Body of pancreas (tissue), 4 donors: ENCODE data around the gene SFTPB. TPM values are rescaled to one million over a fixed set of nuclear protein-coding genes. Genes with fewer than 3 reads are reported as not detected.

Experiments used
- ATAC-seq: fragments of 150-250 bp; one replicate; pipeline ENCODE4 v1.9.1; 2016
- DNase-seq, 4 donors: peaks; one replicate each; pipeline ENCODE4 v3.0.0-alpha.2; 2019
- H3K27ac ChIP-seq, 4 donors: fragments of 200-600 bp; sonication (generic); 1 replicate in 3 of 4; 2 replicates in 1 of 4; pipeline versions ENCODE4 v1.5.1 to v1.6.1; 2016 to 2019; ENCODE audit warnings: mild to moderate bottlenecking in 1 of 4, mixed read lengths in 1 of 4, moderate library complexity in 1 of 4
- H3K27me3 ChIP-seq, 2 donors: fragments of 200-600 bp; sonication (generic); one replicate each; pipeline ENCODE4 v1.6.0; 2016; ENCODE audit warnings: mild to moderate bottlenecking in 1 of 2
- H3K36me3 ChIP-seq, 2 donors: fragments of 200-600 bp; sonication (generic); replicated peaks in 1 of 2; 2 replicates each; pipeline ENCODE4 v1.5.1; 2016; ENCODE audit warnings: low read depth in 2 of 2; ENCODE audit not compliant: insufficient read depth in 1 of 2
- H3K4me1 ChIP-seq: fragments of 200-600 bp; sonication (generic); one replicate; pipeline ENCODE4 v1.6.0; 2016
- H3K4me3 ChIP-seq, 2 donors: fragments of 200-600 bp; sonication (generic); 1 replicate in 1 of 2; 2 replicates in 1 of 2; pipeline ENCODE4 v1.5.1; 2016 to 2019
- H3K9me3 ChIP-seq, 3 donors: fragments of 200-600 bp; sonication (generic); 1 replicate in 2 of 3; 2 replicates in 1 of 3; pipeline ENCODE4 v1.5.1; 2016
- CTCF ChIP-seq, 7 experiments: fragments of 450-650 bp in 4 of 7; fragments of 200-600 bp in 3 of 7; sonication (generic) in 3 of 7; IDR thresholded peaks; one replicate each; pipeline ENCODE4 v1.5.1; 2016 to 2019; ENCODE audit warnings: antibody characterized with exemption in 7 of 7
- POLR2A ChIP-seq, 3 donors: fragments of 450-650 bp; IDR thresholded peaks; one replicate each; pipeline ENCODE4 v1.6.1; 2016; ENCODE audit warnings: antibody characterized with exemption in 3 of 3, mild to moderate bottlenecking in 2 of 3
- WGBS, 2 donors: methylation state at CpG; one replicate each; pipeline ENCODE4 v1.1.5; 2017; 5-methylcytosine and 5-hydroxymethylcytosine counted together
- intact Hi-C: fragments of 100-400 bp; cut with DNase I; formaldehyde crosslinking; loops from one replicate; pipeline ENCODE4 v1.15.1; 2023
- total RNA-seq, 2 donors: library from RNA; depleted of rRNA; stranded (reverse); fragments of >200 nt; gene quantifications; one replicate each; pipeline ENCODE4 v1.1.0, GENCODE V29; 2016

SFTPB gene
- total RNA-seq, 2 donors from 2014 or later, result not detected

DNA sequence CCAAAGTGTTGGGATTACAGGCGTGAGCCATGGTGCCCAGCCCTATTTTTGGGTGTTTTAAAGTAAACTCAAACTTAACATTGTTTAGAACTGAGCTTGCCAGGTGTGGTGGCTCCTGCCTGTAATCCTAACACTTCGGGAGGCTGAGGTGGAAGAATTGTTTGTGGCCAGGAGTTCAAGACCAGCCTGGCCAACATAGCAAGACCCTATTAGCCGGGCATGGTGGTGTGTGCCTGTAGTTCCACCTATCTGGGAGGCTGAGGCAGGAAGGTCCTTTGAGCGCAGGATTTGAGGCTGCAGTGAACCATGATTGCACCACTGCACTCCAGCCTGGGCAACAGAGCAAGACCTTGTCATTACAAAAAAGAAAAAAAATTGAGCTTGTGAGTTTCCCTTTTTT is 17.5 kb downstream of the SFTPB start:
- DNase-seq, result no peak
- WGBS, 2 donors, result 95 to 100% methylated on average over 3 to 4 of the region's 4 CpGs
- peaks cover 19 to 39% of the 10 kb centered on the region in 2 donors for H3K36me3 ChIP-seq

GRCh38 chr2:85649201-85650190 is 18.5 kb downstream of the SFTPB start:
- intact Hi-C loops, result no loop called here
- TF ChIP-seq POLR2A (IDR thresholded peaks at IDR 0.05), result no peak
- no peak for TF ChIP-seq CTCF (IDR thresholded peaks at IDR 0.05)
- DNase-seq (no peak), ATAC-seq (no peak)
- H3K4me1 ChIP-seq, result peaks cover 8% of the 10 kb centered on the region
- H3K27me3 ChIP-seq, result no peaks in the 10 kb centered on the region
- no peak overlapping the region for H3K27ac ChIP-seq
- no peak overlapping the region for H3K4me3 ChIP-seq
- H3K36me3 ChIP-seq, result peaks cover 19 to 46% of the 10 kb centered on the region in 2 donors
- no peaks in the 10 kb centered on the region for H3K9me3 ChIP-seq
- WGBS, 2 donors, result 83 to 93% methylated on average over 9 of the region's 9 CpGs

More for the DNA sequence above, 17.5 kb downstream of the SFTPB start:
- Histone ChIP-seq H3K4me1 (peaks cover 8% of the 10 kb centered on the region), H3K27me3 (no peaks in the 10 kb centered on the region), H3K4me3 (no peak overlapping the region), H3K27ac (peak overlapping the region in 3 of 4 donors; percentile 21 to 55 (median 33)), H3K9me3 (no peaks in the 10 kb centered on the region)
- TF ChIP-seq POLR2A (IDR thresholded peaks at IDR 0.05) (no peak), CTCF (IDR thresholded peaks at IDR 0.05) (no peak)
- intact Hi-C loops, result no loop called here
- ATAC-seq, result no peak

DNA sequence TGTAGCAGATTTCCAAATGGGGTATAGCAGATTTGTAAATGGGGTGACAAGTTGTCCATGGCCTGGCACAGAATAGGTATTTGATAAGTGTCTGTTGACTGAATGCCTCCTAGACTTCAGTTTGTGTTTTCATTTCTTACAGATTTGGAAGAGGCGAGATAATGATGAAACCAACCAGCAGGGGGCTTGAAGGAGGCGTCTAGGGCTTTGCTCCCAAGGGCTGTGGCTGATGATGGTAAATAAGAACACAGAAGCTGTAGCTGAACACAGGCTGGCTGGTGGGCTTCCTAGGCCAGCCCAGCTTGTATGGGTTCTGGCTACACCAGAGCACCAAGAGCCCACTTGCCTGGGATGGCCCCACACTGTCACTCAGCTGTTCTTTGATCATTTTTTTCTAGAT is 19.4 kb downstream of the SFTPB start:
- H3K27ac ChIP-seq, result no peak overlapping the region
- peaks cover 8% of the 10 kb centered on the region for H3K4me1 ChIP-seq
- ATAC-seq, result no peak
- no peaks in the 10 kb centered on the region for H3K9me3 ChIP-seq
- no peak overlapping the region for H3K4me3 ChIP-seq
- H3K36me3 ChIP-seq, result peaks cover 19 to 52% of the 10 kb centered on the region in 2 donors
- intact Hi-C loops, result no loop called here
- H3K27me3 ChIP-seq, result no peaks in the 10 kb centered on the region
- DNase-seq, result no peak
- WGBS, 2 donors, result 64 to 83% methylated on average over 2 of the region's 2 CpGs
- TF ChIP-seq CTCF (IDR thresholded peaks at IDR 0.05) (peak in 5 of 7 experiments; percentile 8 to 17 (median 9)), POLR2A (IDR thresholded peaks at IDR 0.05) (no peak)

GRCh38 chr2:85647823-85648526 is 20.0 kb downstream of the SFTPB start:
- no peak for TF ChIP-seq POLR2A (IDR thresholded peaks at IDR 0.05)
- no peak for TF ChIP-seq CTCF (IDR thresholded peaks at IDR 0.05)
- Histone ChIP-seq H3K4me1 (peaks cover 8% of the 10 kb centered on the region), H3K36me3 (peaks cover 19 to 54% of the 10 kb centered on the region in 2 donors), H3K27ac (no peak overlapping the region), H3K27me3 (no peaks in the 10 kb centered on the region), H3K4me3 (no peak overlapping the region), H3K9me3 (no peaks in the 10 kb centered on the region)
- intact Hi-C loops, result no loop called here
- ATAC-seq (no peak), DNase-seq (no peak)
- 75 to 94% methylated on average over 10 of the region's 10 CpGs for WGBS, 2 donors
